ENCODE data around the gene VWA8. TPM values are rescaled to one million over a fixed set of nuclear protein-coding genes. Genes with fewer than 3 reads are reported as not detected.

Gene VWA8
- total and polyA plus RNA-seq, 2 of the 8 experiments (the other 6 are each of a cell fraction or from before 2014, with no cell fraction given) = 5.9 to 19.6 TPM

DNA sequence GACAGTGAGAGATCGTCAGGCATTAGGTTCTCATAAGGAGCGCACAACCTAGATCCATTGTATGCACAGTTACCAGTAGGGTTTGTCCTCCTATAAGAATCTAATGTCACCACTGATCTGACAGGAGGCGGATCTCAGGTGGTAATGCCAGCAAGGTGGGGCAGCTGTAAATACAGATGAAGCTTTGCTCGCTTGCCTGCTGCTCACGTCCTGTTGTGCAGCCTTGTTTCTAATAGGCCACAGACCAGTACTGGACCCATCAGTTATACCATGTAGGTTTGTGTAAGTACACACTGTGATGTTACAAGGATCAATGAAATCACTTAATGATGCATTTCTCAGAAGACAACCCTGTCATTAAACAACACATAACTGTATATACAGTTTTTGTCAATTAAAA is 23.5 kb downstream of the VWA8 start (continued):
- TF ChIP-seq KDM1A (IDR thresholded peaks at IDR 0.05; ENCODE audit: borderline replicate concordance, low read length) (no peak), SIN3A (conservative IDR thresholded peaks at IDR 0.05 in 1 of 2, IDR thresholded peaks at IDR 0.05 in 1 of 2; ENCODE audit: low read depth in 1 of 2, low read length in 2 of 2) (no peak)
